Chondrocyte (in vitro differentiated cells): ENCODE measurements around the gene EGF. TPM values are rescaled to one million over a fixed set of nuclear protein-coding genes. Genes with fewer than 3 reads are reported as not detected.

Experiments
- DNase-seq: peaks from one replicate; pipeline ENCODE4 v3.0.0; 2021; ENCODE audit warnings: mixed read lengths, low spot score
- H3K27ac Mint-ChIP-seq: one replicate; pipeline ENCODE4 v1.8.0; 2021; ENCODE audit warnings: mild to moderate bottlenecking, moderate library complexity, mixed read lengths; ENCODE audit not compliant: unreplicated experiment
- H3K27me3 Mint-ChIP-seq: 2 replicates; pipeline ENCODE4 v1.8.0; 2021; ENCODE audit warnings: low read depth, mixed read lengths
- H3K36me3 Mint-ChIP-seq: 2 replicates; pipeline ENCODE4 v1.8.0; 2021; ENCODE audit warnings: low read depth, mixed read lengths
- H3K4me1 Mint-ChIP-seq: 2 replicates; pipeline ENCODE4 v1.8.0; 2021; ENCODE audit warnings: low read depth, mild to moderate bottlenecking, mixed read lengths
- H3K4me3 Mint-ChIP-seq: one replicate; pipeline ENCODE4 v1.8.0; 2021; ENCODE audit warnings: mild to moderate bottlenecking, moderate library complexity, mixed read lengths; ENCODE audit not compliant: unreplicated experiment
- H3K9me3 Mint-ChIP-seq: 2 replicates; pipeline ENCODE4 v1.8.0; 2021; ENCODE audit warnings: low read depth, mixed read lengths
- total RNA-seq: library from RNA; stranded (reverse); gene quantifications from 3 replicates; pipeline ENCODE4 v1.2.1, GENCODE V29; 2021
- TF ChIP-seq, protein P1 (sequence below): fragments of 200-600 bp; sonication (generic); IDR thresholded peaks from 2 replicates; pipeline ENCODE4 v1.5.0; 2021; ENCODE audit warnings: antibody characterized with exemption, mild to moderate bottlenecking, moderate library complexity

EGF gene
- total RNA-seq, 1 donor from 2014 or later, result 1.4 TPM

DNA sequence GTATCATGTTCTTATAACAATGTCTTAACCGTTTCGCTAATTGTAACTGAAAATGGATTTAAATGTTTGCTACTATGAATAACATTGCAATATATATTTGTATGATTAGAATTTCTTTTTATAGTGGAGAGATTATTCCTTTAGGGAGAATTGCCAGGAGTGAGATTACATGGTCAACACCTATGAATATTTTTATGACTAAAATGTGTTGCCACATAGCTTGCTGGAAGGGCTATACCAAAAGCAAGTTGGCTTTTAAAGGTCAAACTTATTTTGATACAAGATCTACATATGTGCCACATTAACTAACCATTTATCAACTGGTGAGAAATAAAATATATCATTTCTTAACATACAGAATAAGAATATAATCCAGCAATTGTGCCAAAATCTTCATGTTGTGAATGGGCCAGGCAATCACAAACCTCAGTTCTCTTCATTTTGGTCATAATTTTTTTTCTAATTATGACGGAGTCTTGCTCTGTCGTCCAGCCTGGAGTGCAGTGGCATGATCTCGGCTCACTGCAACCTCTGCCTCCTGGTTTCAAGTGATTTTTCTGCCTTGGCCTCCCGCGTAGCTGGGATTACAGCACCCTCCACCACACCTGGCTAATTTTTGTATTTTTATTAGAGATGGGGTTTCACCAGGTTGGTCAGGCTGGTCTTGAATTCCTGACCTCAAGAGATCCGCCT lies 10.0 kb upstream of the EGF start:
- no peak for DNase-seq
- no peaks in the 10 kb centered on the region for H3K27me3 Mint-ChIP-seq
- H3K4me3 Mint-ChIP-seq, result no peak overlapping the region
- no peaks in the 10 kb centered on the region for H3K4me1 Mint-ChIP-seq
- no peak overlapping the region for H3K27ac Mint-ChIP-seq
- H3K36me3 Mint-ChIP-seq, result no peaks in the 10 kb centered on the region
- H3K9me3 Mint-ChIP-seq, result peaks cover 25% of the 10 kb centered on the region
- TF ChIP-seq, protein P1, sequence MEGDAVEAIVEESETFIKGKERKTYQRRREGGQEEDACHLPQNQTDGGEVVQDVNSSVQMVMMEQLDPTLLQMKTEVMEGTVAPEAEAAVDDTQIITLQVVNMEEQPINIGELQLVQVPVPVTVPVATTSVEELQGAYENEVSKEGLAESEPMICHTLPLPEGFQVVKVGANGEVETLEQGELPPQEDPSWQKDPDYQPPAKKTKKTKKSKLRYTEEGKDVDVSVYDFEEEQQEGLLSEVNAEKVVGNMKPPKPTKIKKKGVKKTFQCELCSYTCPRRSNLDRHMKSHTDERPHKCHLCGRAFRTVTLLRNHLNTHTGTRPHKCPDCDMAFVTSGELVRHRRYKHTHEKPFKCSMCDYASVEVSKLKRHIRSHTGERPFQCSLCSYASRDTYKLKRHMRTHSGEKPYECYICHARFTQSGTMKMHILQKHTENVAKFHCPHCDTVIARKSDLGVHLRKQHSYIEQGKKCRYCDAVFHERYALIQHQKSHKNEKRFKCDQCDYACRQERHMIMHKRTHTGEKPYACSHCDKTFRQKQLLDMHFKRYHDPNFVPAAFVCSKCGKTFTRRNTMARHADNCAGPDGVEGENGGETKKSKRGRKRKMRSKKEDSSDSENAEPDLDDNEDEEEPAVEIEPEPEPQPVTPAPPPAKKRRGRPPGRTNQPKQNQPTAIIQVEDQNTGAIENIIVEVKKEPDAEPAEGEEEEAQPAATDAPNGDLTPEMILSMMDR, result no peak

- H3K27ac Mint-ChIP-seq, result no peak overlapping the region
- H3K9me3 Mint-ChIP-seq, result peaks cover 14% of the 10 kb centered on the region
- DNase-seq, result no peak
- TF ChIP-seq, protein P1, result no peak
- H3K36me3 Mint-ChIP-seq, result no peaks in the 10 kb centered on the region
- no peak overlapping the region for H3K4me3 Mint-ChIP-seq
- H3K27me3 Mint-ChIP-seq, result no peaks in the 10 kb centered on the region
- H3K4me1 Mint-ChIP-seq, result peaks cover 13% of the 10 kb centered on the region
Measured at GRCh38 chr4:109908731-109909130, 4.0 kb upstream of the EGF start.

DNA sequence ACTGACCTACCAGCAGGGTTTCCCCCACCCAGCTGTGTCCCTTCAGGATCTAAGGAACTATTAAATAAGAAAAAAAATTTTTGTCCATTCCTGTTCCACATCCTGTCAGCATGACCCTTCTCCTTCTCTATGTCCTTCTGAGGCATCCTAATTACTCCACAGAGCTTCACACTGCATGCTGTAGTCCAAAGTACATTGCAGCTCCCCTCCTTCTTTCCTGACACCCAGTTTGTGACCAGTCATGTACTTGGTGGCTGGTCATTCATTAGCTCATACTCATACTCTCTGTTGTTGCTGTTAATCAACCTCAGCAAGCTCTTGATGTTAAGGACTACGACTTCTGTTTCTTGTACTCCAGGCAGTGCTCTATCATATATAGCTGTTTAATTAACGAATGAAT lies 2.4 kb upstream of the EGF start:
- no peak overlapping the region for H3K4me3 Mint-ChIP-seq
- no peaks in the 10 kb centered on the region for H3K27me3 Mint-ChIP-seq
- peaks cover 17% of the 10 kb centered on the region for H3K4me1 Mint-ChIP-seq
- peaks cover 14% of the 10 kb centered on the region for H3K9me3 Mint-ChIP-seq
- DNase-seq, result no peak
- no peaks in the 10 kb centered on the region for H3K36me3 Mint-ChIP-seq
- no peak overlapping the region for H3K27ac Mint-ChIP-seq
- TF ChIP-seq, protein P1, result no peak

DNA sequence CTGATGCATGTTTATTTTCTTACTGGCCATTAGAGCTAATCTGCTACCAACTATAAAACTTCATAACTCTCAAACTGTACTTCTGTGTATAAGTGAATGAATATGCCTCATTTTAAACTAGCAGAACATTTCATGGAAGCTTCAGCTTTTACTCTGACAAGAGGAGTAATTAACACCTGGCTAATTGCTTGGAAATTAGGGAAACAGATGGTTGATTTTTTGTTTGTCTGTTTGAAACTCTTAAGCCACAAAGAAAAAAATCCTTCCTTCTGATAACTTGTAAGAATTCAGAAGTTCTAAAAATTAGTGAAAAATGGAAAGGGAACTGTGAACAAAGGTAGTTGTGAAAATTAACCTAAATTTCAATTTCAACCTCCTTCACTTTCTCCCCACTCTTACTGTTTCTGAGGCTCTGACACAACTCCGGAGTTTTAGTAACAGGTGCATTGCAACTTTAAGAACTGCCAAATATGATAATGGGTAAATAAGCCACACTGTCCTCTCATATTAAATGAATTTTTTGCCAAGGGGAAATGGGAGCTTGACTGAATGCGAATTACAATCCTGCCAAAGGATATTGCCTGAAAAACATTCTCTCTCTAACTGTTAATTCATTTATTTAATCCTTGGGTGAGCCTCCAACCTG lies 1.0 kb downstream of the EGF start:
- no peak overlapping the region for H3K27ac Mint-ChIP-seq

GRCh38 chr4:109914322-109914721 lies 1.6 kb downstream of the EGF start:
- no peaks in the 10 kb centered on the region for H3K36me3 Mint-ChIP-seq
- TF ChIP-seq, protein P1, result no peak
- DNase-seq, result no peak
- no peak overlapping the region for H3K4me3 Mint-ChIP-seq
- no peaks in the 10 kb centered on the region for H3K9me3 Mint-ChIP-seq
- no peaks in the 10 kb centered on the region for H3K27me3 Mint-ChIP-seq
- H3K27ac Mint-ChIP-seq, result no peak overlapping the region
- H3K4me1 Mint-ChIP-seq, result peaks cover 23% of the 10 kb centered on the region

More for the DNA sequence above, 1.0 kb downstream of the EGF start:
- TF ChIP-seq, protein P1, result no peak
- Mint-ChIP-seq H3K27me3 (no peaks in the 10 kb centered on the region), H3K36me3 (no peaks in the 10 kb centered on the region), H3K4me3 (no peak overlapping the region), H3K9me3 (no peaks in the 10 kb centered on the region), H3K4me1 (peaks cover 23% of the 10 kb centered on the region)
- DNase-seq, result no peak
